Measurements from ENCODE around the gene ANK3. TPM values are rescaled to one million over a fixed set of nuclear protein-coding genes. Genes with fewer than 3 reads are reported as not detected.

ANK3 gene
- total and polyA plus RNA-seq, 2 donors (not counting 1 experiment from before 2014, with no cell fraction given), result 0.50 to 0.79 TPM

DNA sequence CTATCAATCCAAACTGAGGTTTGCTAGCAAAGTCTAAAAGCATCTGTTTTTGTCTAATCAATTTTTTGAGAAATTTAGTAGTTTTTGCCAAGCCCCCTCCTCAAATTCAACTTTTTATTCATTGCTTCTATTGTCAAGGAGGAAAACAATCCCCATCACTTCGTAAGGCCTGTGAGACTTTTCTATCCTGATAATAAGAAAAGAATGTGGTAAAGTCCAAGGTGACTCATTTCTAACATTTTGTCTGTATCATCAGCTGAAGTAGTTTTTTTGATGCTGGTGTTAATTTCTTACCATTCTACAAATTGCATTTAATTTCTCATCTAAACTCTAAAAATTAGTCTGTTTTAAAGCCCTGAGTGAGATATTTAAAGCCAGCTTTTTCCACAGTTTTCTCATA is 11.7 kb downstream of the ANK3 start:
- peak in 1 of 2 donors; percentile 71 for DNase-seq (ENCODE audit: low read depth in 2 of 2)
- TF ChIP-seq, protein P1, sequence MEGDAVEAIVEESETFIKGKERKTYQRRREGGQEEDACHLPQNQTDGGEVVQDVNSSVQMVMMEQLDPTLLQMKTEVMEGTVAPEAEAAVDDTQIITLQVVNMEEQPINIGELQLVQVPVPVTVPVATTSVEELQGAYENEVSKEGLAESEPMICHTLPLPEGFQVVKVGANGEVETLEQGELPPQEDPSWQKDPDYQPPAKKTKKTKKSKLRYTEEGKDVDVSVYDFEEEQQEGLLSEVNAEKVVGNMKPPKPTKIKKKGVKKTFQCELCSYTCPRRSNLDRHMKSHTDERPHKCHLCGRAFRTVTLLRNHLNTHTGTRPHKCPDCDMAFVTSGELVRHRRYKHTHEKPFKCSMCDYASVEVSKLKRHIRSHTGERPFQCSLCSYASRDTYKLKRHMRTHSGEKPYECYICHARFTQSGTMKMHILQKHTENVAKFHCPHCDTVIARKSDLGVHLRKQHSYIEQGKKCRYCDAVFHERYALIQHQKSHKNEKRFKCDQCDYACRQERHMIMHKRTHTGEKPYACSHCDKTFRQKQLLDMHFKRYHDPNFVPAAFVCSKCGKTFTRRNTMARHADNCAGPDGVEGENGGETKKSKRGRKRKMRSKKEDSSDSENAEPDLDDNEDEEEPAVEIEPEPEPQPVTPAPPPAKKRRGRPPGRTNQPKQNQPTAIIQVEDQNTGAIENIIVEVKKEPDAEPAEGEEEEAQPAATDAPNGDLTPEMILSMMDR (conservative IDR thresholded peaks at IDR 0.05 in 1 of 2, IDR thresholded peaks at IDR 0.05 in 1 of 2; ENCODE audit: low read depth in 1 of 2, low read length in 2 of 2), result no peak
- TF ChIP-seq EZH2 (IDR thresholded peaks at IDR 0.05; ENCODE audit: low read length, missing control alignments), result no peak
- no peaks in the 10 kb centered on the region for H3K79me2 ChIP-seq (ENCODE audit: control insufficient read depth, insufficient read depth, low read length)
- no peaks in the 10 kb centered on the region for H3K9me3 ChIP-seq (ENCODE audit: control insufficient read depth, insufficient read depth, low read depth, low read length)
- no peak overlapping the region for H3K4me2 ChIP-seq (ENCODE audit: extremely low read depth, insufficient read depth, low read length)
- H4K20me1 ChIP-seq (ENCODE audit: control insufficient read depth, extremely low read depth, insufficient read depth, low read length), result no peaks in the 10 kb centered on the region
- H3K36me3 ChIP-seq (ENCODE audit: control insufficient read depth, insufficient read depth, low read length), result no peaks in the 10 kb centered on the region
- H2AFZ ChIP-seq (ENCODE audit: low read length), result no peak overlapping the region
- no peak overlapping the region for H3K4me3 ChIP-seq (replicated peaks in 1 of 4; ENCODE audit: control extremely low read depth in 1 of 4, insufficient read depth in 1 of 4, low read depth in 3 of 4, low read length in 4 of 4)
- no peak overlapping the region for H3K27ac ChIP-seq (ENCODE audit: insufficient read depth, low read length)
- H3K4me1 ChIP-seq (ENCODE audit: control insufficient read depth, extremely low read depth, insufficient read depth, low read length), result peaks cover 1% of the 10 kb centered on the region
- H3K9ac ChIP-seq (ENCODE audit: insufficient read depth, low read length), result no peak overlapping the region
- H3K27me3 ChIP-seq (ENCODE audit: control insufficient read depth, insufficient read depth, low read length), result no peaks in the 10 kb centered on the region

DNA sequence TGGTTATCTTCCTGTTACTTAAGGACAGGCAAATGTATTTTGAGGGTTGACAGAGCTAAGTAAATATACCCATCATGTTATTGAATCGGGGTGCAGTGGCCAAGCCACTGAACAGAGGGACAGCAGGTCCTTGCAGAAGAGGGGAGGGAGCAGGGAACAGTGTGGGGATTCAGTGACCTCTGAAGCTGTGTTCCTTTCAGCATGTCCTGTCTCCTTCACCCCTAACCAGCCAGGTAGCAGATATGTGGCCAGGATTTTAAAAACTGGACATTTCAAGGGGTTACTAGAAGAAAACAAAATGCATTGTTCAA is 12.7 kb downstream of the ANK3 start:
- no peak overlapping the region for H3K27ac ChIP-seq (ENCODE audit: insufficient read depth, low read length)
- TF ChIP-seq EZH2 (IDR thresholded peaks at IDR 0.05; ENCODE audit: low read length, missing control alignments), result no peak
- TF ChIP-seq, protein P1 (conservative IDR thresholded peaks at IDR 0.05 in 1 of 2, IDR thresholded peaks at IDR 0.05 in 1 of 2; ENCODE audit: low read depth in 1 of 2, low read length in 2 of 2), result no peak

DNA sequence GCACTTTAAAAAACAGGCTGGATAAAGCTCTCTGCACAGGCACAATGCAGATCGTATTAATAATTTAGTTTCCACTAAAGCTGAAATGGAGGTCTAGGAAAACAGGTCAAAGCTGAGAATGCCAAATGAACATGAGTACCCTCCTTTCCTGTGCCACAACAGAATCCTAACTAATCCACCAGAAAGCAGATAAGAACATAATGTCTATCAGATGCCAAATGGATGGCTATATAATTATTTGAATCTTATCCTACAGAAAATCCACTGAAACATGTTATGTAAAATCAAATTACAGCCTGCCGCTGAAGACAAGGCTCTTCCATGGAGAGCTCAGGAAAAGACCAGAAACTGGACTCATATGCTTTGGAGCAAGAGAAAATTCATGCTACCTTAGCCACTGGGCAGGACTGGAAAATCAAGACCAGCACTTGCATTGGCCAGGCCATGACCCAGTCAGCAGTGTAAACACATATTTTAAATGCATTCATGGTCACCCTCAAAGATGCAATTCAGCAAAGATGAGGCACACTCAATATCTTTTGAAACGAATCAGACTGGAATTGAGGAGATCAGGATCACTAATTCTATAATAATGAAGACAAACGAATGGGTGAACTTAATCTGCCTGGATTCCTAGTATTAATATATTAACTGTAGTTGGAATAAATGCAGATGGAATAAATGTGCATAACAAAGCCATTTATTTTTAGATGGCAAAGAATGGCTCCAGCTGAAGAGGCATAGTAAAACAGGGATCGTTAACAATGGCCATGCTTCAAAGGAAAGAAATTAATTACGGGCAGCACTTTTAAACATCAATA is 13.2 kb downstream of the ANK3 start:
- TF ChIP-seq, protein P1 (conservative IDR thresholded peaks at IDR 0.05 in 1 of 2, IDR thresholded peaks at IDR 0.05 in 1 of 2; ENCODE audit: low read depth in 1 of 2, low read length in 2 of 2), result no peak
- TF ChIP-seq EZH2 (IDR thresholded peaks at IDR 0.05; ENCODE audit: low read length, missing control alignments), result no peak
- Histone ChIP-seq H3K36me3 (ENCODE audit: control insufficient read depth, insufficient read depth, low read length) (no peaks in the 10 kb centered on the region), H3K4me3 (replicated peaks in 1 of 4; ENCODE audit: control extremely low read depth in 1 of 4, insufficient read depth in 1 of 4, low read depth in 3 of 4, low read length in 4 of 4) (no peak overlapping the region), H3K79me2 (ENCODE audit: control insufficient read depth, insufficient read depth, low read length) (no peaks in the 10 kb centered on the region), H3K4me2 (ENCODE audit: extremely low read depth, insufficient read depth, low read length) (no peak overlapping the region), H3K27me3 (ENCODE audit: control insufficient read depth, insufficient read depth, low read length) (no peaks in the 10 kb centered on the region), H2AFZ (ENCODE audit: low read length) (no peak overlapping the region), H3K9me3 (ENCODE audit: control insufficient read depth, insufficient read depth, low read depth, low read length) (no peaks in the 10 kb centered on the region), H3K27ac (ENCODE audit: insufficient read depth, low read length) (no peak overlapping the region), H4K20me1 (ENCODE audit: control insufficient read depth, extremely low read depth, insufficient read depth, low read length) (no peaks in the 10 kb centered on the region), H3K4me1 (ENCODE audit: control insufficient read depth, extremely low read depth, insufficient read depth, low read length) (no peaks in the 10 kb centered on the region), H3K9ac (ENCODE audit: insufficient read depth, low read length) (no peak overlapping the region)
- DNase-seq (ENCODE audit: low read depth in 2 of 2), result no peak

More for the DNA sequence above, 12.7 kb downstream of the ANK3 start:
- Histone ChIP-seq H3K9ac (ENCODE audit: insufficient read depth, low read length) (no peak overlapping the region), H3K9me3 (ENCODE audit: control insufficient read depth, insufficient read depth, low read depth, low read length) (no peaks in the 10 kb centered on the region), H4K20me1 (ENCODE audit: control insufficient read depth, extremely low read depth, insufficient read depth, low read length) (no peaks in the 10 kb centered on the region), H3K4me2 (ENCODE audit: extremely low read depth, insufficient read depth, low read length) (no peak overlapping the region), H3K79me2 (ENCODE audit: control insufficient read depth, insufficient read depth, low read length) (no peaks in the 10 kb centered on the region), H3K27me3 (ENCODE audit: control insufficient read depth, insufficient read depth, low read length) (no peaks in the 10 kb centered on the region), H3K36me3 (ENCODE audit: control insufficient read depth, insufficient read depth, low read length) (no peaks in the 10 kb centered on the region), H3K4me1 (ENCODE audit: control insufficient read depth, extremely low read depth, insufficient read depth, low read length) (no peaks in the 10 kb centered on the region), H2AFZ (ENCODE audit: low read length) (no peak overlapping the region), H3K4me3 (replicated peaks in 1 of 4; ENCODE audit: control extremely low read depth in 1 of 4, insufficient read depth in 1 of 4, low read depth in 3 of 4, low read length in 4 of 4) (no peak overlapping the region)
- no peak for DNase-seq (ENCODE audit: low read depth in 2 of 2)

All from fibroblast of lung (primary cell).